ENCODE measurements around the gene MGAT3. TPM values are rescaled to one million over a fixed set of nuclear protein-coding genes. Genes with fewer than 3 reads are reported as not detected.

The MGAT3 gene
- total and polyA plus RNA-seq, 2 of the 8 experiments (the other 6 are each of a cell fraction or from before 2014, with no cell fraction given): 4.3 to 9.2 TPM

DNA sequence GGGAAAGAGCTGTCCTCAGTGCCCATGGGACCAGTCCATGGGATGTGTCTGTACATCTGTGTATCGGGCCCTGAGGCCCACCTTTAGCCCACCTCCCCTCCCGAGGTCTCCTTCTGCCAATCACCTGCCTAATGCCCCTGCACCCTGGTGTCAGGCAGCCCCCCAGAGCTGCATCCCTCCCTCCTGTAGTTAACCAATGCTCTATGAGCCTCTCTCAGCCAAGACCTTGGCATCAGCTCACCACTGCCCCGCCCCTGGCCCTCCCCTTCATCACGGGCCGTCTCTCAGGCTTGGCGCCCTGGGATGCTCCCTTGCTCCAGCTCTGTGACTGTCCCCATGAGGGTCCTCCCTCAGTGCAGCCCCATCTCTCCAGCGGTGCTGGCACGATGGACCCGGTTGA lies 18.5 kb downstream of the MGAT3 start (continued):
- no peak for TF ChIP-seq SIRT6 (IDR thresholded peaks at IDR 0.05; ENCODE audit: low read length)
- no peak for TF ChIP-seq FOSL1 (IDR thresholded peaks at IDR 0.05; ENCODE audit: insufficient read depth, low read depth, low read length)
- no peak for TF ChIP-seq SP4 (IDR thresholded peaks at IDR 0.05; ENCODE audit: low read length)
- TF ChIP-seq EZH2 (IDR thresholded peaks at IDR 0.05; ENCODE audit: low read depth, low read length, severe bottlenecking): no peak
- TF ChIP-seq SIN3A (conservative IDR thresholded peaks at IDR 0.05 in 1 of 2, IDR thresholded peaks at IDR 0.05 in 1 of 2; ENCODE audit: low read depth in 1 of 2, low read length in 2 of 2): no peak

Data from H1 (cell line).